Stimulated activated CD4-positive, alpha-beta T cell treated with anti-CD3 and anti-CD28 coated beads, Interleukin-4, amount 100 ng/mL, for 1 hour (primary cell): ENCODE results near the gene LSM4.

ENCODE experiments used
- DNase-seq: peaks from one replicate; pipeline ENCODE4 v3.0.0-alpha.2; 2020

Gene LSM4

GRCh38 chr19:18310966-18311365 is 11.9 kb downstream of the LSM4 start:
- DNase-seq: no peak

- no peak for DNase-seq
Measured at GRCh38 chr19:18310118-18310909, 12.6 kb downstream of the LSM4 start.

- no peak for DNase-seq
Measured at GRCh38 chr19:18309525-18310064, 13.3 kb downstream of the LSM4 start.

GRCh38 chr19:18308948-18309325 is 13.9 kb downstream of the LSM4 start:
- DNase-seq: no peak

- DNase-seq: no peak
Measured at GRCh38 chr19:18308051-18308947, 14.6 kb downstream of the LSM4 start.

GRCh38 chr19:18307271-18307681 is 15.6 kb downstream of the LSM4 start:
- DNase-seq: no peak

GRCh38 chr19:18306888-18307260 is 16.0 kb downstream of the LSM4 start:
- DNase-seq: no peak

GRCh38 chr19:18306209-18306887 is 16.5 kb downstream of the LSM4 start:
- DNase-seq: no peak

GRCh38 chr19:18304458-18305310 is 18.2 kb downstream of the LSM4 start:
- peak; percentile 86 for DNase-seq

- DNase-seq: peak; percentile 22
Measured at GRCh38 chr19:18304208-18304457, 18.7 kb downstream of the LSM4 start.

GRCh38 chr19:18301718-18302111 is 21.2 kb downstream of the LSM4 start:
- DNase-seq: no peak

- no peak for DNase-seq
Measured at GRCh38 chr19:18300930-18301717, 21.8 kb downstream of the LSM4 start.

GRCh38 chr19:18299654-18300053 is 23.2 kb downstream of the LSM4 start:
- no peak for DNase-seq

- no peak for DNase-seq
Measured at GRCh38 chr19:18298601-18299000, 24.3 kb downstream of the LSM4 start.

GRCh38 chr19:18297308-18297707 is 25.6 kb downstream of the LSM4 start:
- no peak for DNase-seq

GRCh38 chr19:18295034-18295451 is 27.8 kb downstream of the LSM4 start:
- no peak for DNase-seq

GRCh38 chr19:18294467-18294864 is 28.4 kb downstream of the LSM4 start:
- peak; percentile 92 for DNase-seq

GRCh38 chr19:18293642-18294466 is 29.0 kb downstream of the LSM4 start:
- no peak for DNase-seq

GRCh38 chr19:18292810-18293641 is 29.9 kb downstream of the LSM4 start:
- peak; percentile 29 for DNase-seq

GRCh38 chr19:18292462-18292809 is 30.4 kb downstream of the LSM4 start:
- DNase-seq: peak; percentile 23
